ENCODE data around the gene ZMYND8. TPM values are rescaled to one million over a fixed set of nuclear protein-coding genes. Genes with fewer than 3 reads are reported as not detected.
A peak's percentile ranks its signal among the peaks of the same experiment; 100 is the strongest.

ZMYND8 gene
- total and polyA plus RNA-seq, 9 donors: 12.2 to 18.9 (median 16.0) TPM

DNA sequence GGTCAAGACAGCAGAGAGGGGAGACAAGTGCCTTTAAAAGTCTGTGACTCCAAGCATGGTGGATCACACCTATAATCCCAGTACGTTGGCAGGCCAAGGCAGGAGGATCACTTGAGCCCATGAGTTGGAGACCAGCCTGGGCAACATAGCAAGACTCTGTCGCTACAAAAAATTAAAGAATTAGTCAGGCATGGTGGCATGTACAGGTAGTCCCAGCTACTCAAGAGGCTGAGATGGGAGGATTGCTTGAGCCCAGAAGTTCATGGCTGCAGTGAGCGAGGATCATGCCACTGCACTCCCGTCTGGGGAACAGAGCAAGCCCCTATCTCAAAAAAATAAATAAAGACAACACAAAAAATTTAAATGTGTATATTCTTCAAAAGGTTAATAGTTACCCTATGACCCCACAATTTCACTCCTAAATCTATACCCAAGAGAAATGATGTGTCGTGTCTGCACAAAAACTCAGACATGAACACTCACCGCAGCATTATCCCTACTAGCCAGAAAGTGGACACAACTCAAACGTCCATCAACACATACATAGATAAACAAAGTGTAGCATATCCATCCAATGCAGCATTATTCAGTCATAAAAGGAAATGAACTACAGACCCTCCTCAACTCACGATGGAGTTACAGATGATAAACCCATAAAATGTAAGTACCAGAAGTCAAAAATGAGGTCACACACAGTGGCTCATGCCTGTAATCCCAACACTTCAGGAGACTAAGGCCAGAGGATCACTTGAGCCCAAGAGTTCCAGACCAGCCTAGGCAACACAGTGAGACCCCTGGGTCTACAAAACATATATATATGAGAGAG is 23.9 kb downstream of the ZMYND8 start:
- Histone ChIP-seq H3K4me3 (ENCODE audit: low read length) (no peak overlapping the region), H3K9me3 (replicated peaks; ENCODE audit: control insufficient read depth, low read depth, low read length) (no peaks in the 10 kb centered on the region), H3K27ac (ENCODE audit: low read length) (no peak overlapping the region), H3K27me3 (ENCODE audit: control insufficient read depth, insufficient read depth, low read length) (no peaks in the 10 kb centered on the region), H3K4me1 (ENCODE audit: control insufficient read depth, insufficient read depth, low read length) (peaks cover 22% of the 10 kb centered on the region), H3K36me3 (ENCODE audit: control insufficient read depth, insufficient read depth, low read length) (peaks cover 24% of the 10 kb centered on the region)
- DNase-seq: no peak
- 92% methylated on average over 4 of the region's 8 CpGs for WGBS (ENCODE audit: insufficient coverage)

DNA sequence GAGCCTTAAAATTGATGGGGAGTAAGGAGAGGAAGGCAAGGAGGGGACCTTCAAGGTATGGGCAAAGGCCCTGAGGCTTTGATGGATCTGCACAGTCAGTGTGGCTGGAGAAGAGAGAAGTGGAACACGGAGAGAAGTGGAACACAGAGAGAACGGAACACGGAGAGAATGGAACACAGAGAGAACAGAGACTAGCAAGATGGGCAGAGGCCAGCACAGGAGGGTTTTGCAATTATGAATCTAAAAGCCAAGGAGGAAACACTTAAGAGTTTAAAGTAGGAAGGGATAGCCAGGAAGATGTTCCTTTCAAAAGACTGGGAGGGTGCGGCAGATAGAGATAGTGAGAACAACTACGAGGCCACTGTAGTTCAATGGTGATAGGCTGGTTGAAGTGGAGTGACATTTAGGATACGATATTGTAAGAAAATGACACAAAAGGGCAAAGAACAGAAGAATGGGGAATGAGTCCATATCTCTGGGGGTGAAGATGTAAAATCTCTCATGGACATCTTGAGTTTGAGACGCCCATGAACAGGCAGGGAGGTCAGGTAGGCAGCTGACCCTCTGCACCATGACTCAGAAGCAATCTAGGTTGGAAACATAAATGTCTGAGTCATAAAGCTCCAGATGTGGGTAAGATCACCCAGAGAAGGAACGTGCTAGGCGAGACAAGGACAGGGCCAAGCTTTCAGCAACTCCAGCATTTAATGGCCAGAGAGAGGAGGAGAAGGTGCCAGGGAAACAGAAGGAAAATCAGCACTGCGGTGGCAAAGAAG is 25.4 kb downstream of the ZMYND8 start:
- Histone ChIP-seq H3K27ac (ENCODE audit: low read length) (no peak overlapping the region), H3K4me3 (ENCODE audit: low read length) (no peak overlapping the region), H3K4me1 (ENCODE audit: control insufficient read depth, insufficient read depth, low read length) (peaks cover 14% of the 10 kb centered on the region), H3K9me3 (replicated peaks; ENCODE audit: control insufficient read depth, low read depth, low read length) (no peaks in the 10 kb centered on the region), H3K36me3 (ENCODE audit: control insufficient read depth, insufficient read depth, low read length) (peaks cover 29% of the 10 kb centered on the region), H3K27me3 (ENCODE audit: control insufficient read depth, insufficient read depth, low read length) (no peaks in the 10 kb centered on the region)
- WGBS (ENCODE audit: insufficient coverage): 77% methylated on average over 9 of the region's 10 CpGs
- DNase-seq: no peak

DNA sequence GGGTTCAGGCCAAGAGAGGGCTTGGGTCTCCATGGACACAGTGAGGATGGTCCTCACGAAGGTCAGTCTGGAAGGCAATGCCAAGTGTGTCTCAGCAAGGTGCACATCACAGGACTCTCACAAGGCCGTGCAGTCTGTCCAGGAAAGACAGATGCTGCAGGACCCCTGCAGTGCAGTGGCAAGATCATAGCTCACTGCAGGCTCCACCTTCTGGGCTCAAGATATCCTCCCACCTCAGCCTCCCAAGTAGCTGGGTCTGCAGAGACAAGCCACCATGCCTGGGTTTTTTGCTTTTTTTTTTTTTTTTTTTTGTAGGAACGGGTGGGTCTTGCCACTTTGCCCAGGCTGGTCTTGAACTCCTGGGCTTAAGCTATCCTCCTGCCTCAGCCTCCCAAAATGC is 26.4 kb downstream of the ZMYND8 start:
- H3K9me3 ChIP-seq (replicated peaks; ENCODE audit: control insufficient read depth, low read depth, low read length): no peaks in the 10 kb centered on the region
- no peak overlapping the region for H3K27ac ChIP-seq (ENCODE audit: low read length)
- no peak for DNase-seq
- H3K27me3 ChIP-seq (ENCODE audit: control insufficient read depth, insufficient read depth, low read length): no peaks in the 10 kb centered on the region
- 44% methylated on average over 2 of the region's 3 CpGs for WGBS (ENCODE audit: insufficient coverage)
- peaks cover 28% of the 10 kb centered on the region for H3K36me3 ChIP-seq (ENCODE audit: control insufficient read depth, insufficient read depth, low read length)
- no peak overlapping the region for H3K4me3 ChIP-seq (ENCODE audit: low read length)
- peaks cover 14% of the 10 kb centered on the region for H3K4me1 ChIP-seq (ENCODE audit: control insufficient read depth, insufficient read depth, low read length)

DNA sequence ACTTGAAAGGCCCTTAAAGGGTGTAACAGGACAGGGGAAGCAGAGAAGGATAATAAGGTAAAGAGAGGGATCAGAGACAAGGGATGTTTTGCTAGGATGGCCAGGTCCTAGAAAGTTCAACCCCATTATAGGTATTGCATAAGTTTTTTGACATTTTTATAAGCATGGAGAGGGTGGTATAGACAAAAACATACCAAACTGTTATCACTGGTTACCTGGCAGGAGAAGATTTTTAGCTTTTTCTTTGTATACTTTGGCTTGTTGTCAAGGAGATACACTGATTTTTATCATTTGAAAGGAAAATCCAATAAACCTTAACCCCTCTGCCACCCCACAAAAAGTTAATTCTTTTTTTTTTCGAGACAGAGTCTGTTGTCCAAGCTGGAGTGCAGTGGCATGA is 28.4 kb downstream of the ZMYND8 start:
- DNase-seq: no peak
- H3K4me1 ChIP-seq (ENCODE audit: control insufficient read depth, insufficient read depth, low read length): peaks cover 11% of the 10 kb centered on the region
- WGBS (ENCODE audit: insufficient coverage): no CpG with 5 or more reads among the region's 1 CpG
- H3K27me3 ChIP-seq (ENCODE audit: control insufficient read depth, insufficient read depth, low read length): no peaks in the 10 kb centered on the region
- H3K27ac ChIP-seq (ENCODE audit: low read length): no peak overlapping the region
- no peaks in the 10 kb centered on the region for H3K9me3 ChIP-seq (replicated peaks; ENCODE audit: control insufficient read depth, low read depth, low read length)
- no peak overlapping the region for H3K4me3 ChIP-seq (ENCODE audit: low read length)
- H3K36me3 ChIP-seq (ENCODE audit: control insufficient read depth, insufficient read depth, low read length): peaks cover 33% of the 10 kb centered on the region

DNA sequence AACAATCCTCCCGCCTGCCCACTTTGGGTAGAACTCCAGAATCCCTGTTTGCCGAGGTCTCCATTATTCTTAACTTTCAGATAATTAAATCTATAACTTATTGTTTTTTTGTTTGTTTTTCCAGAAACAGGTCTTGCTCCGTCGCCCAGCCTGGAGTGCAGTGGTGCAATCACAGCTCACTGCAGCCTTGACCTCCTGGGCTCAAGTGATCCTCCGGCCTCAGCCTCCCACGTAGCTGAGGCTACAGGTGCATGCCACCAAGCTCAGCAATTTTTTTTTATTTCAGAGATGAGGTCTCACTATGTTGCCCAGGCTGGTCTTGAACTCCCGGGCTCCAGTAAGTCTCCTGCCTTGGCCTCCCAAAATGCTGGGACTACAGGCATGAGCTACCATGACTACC is 28.8 kb downstream of the ZMYND8 start:
- 100% methylated on average over 4 of the region's 7 CpGs for WGBS (ENCODE audit: insufficient coverage)
- no peak for DNase-seq
- Histone ChIP-seq H3K36me3 (ENCODE audit: control insufficient read depth, insufficient read depth, low read length) (peaks cover 33% of the 10 kb centered on the region), H3K4me3 (ENCODE audit: low read length) (no peak overlapping the region), H3K27me3 (ENCODE audit: control insufficient read depth, insufficient read depth, low read length) (no peaks in the 10 kb centered on the region), H3K27ac (ENCODE audit: low read length) (no peak overlapping the region), H3K9me3 (replicated peaks; ENCODE audit: control insufficient read depth, low read depth, low read length) (no peaks in the 10 kb centered on the region), H3K4me1 (ENCODE audit: control insufficient read depth, insufficient read depth, low read length) (peaks cover 11% of the 10 kb centered on the region)

DNA sequence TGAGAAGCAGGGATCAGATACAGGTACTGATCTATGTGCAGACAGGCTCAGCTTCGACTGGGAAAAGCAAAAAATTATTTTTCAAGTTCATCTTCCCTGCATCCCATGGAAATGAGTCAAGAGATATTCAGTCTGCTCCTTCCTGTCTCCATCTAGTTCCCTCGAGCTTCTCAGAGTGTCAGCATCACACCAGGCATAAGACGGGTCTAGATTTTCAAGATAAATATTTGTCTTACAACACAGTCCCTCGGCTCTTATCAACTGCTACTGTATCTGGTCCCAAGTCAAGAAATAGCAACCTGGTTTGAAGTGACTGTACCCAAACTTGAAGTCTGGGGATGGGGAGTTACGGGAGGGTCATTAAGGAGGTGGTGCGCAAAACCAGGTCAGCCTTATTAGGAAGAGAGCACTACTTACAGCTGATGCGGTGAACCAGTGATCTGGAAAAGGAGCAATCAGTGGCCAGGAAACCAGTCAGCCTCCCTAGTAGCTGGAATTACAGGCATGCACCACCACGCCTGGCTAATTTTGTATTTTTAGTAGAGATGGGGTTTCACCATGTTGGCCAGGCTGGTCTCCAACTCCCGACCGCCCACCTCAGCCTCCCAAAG is 29.7 kb downstream of the ZMYND8 start:
- H3K4me3 ChIP-seq (ENCODE audit: low read length): no peak overlapping the region
- 93% methylated on average over 3 of the region's 10 CpGs for WGBS (ENCODE audit: insufficient coverage)
- peaks cover 27% of the 10 kb centered on the region for H3K36me3 ChIP-seq (ENCODE audit: control insufficient read depth, insufficient read depth, low read length)
- no peaks in the 10 kb centered on the region for H3K9me3 ChIP-seq (replicated peaks; ENCODE audit: control insufficient read depth, low read depth, low read length)
- H3K4me1 ChIP-seq (ENCODE audit: control insufficient read depth, insufficient read depth, low read length): peaks cover 11% of the 10 kb centered on the region
- no peaks in the 10 kb centered on the region for H3K27me3 ChIP-seq (ENCODE audit: control insufficient read depth, insufficient read depth, low read length)
- H3K27ac ChIP-seq (ENCODE audit: low read length): no peak overlapping the region
- DNase-seq: no peak

DNA sequence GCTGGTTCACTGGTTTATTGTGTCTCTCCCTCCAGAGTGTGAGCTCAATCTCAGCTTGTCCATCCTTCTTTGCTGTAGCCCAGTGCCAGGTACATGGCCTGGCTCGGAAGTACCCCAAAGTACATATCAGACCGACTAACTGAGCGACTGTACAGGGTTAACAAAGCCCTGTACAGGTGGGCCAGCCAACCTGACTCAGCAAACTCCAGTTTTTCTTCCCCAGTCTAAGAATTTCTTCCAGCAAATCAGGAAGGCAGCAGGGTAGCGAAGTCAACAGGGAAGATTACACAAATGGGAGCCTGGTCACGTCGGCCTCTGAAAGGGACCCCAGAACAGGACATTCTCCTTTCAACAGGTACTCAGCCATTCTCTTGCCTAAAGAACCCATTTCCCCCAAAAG is 31.3 kb downstream of the ZMYND8 start:
- Histone ChIP-seq H3K27ac (ENCODE audit: low read length) (no peak overlapping the region), H3K9me3 (replicated peaks; ENCODE audit: control insufficient read depth, low read depth, low read length) (no peaks in the 10 kb centered on the region), H3K4me3 (ENCODE audit: low read length) (no peak overlapping the region), H3K4me1 (ENCODE audit: control insufficient read depth, insufficient read depth, low read length) (peaks cover 11% of the 10 kb centered on the region), H3K36me3 (ENCODE audit: control insufficient read depth, insufficient read depth, low read length) (peaks cover 17% of the 10 kb centered on the region), H3K27me3 (ENCODE audit: control insufficient read depth, insufficient read depth, low read length) (no peaks in the 10 kb centered on the region)
- 94% methylated on average over 3 of the region's 6 CpGs for WGBS (ENCODE audit: insufficient coverage)
- DNase-seq: no peak

DNA sequence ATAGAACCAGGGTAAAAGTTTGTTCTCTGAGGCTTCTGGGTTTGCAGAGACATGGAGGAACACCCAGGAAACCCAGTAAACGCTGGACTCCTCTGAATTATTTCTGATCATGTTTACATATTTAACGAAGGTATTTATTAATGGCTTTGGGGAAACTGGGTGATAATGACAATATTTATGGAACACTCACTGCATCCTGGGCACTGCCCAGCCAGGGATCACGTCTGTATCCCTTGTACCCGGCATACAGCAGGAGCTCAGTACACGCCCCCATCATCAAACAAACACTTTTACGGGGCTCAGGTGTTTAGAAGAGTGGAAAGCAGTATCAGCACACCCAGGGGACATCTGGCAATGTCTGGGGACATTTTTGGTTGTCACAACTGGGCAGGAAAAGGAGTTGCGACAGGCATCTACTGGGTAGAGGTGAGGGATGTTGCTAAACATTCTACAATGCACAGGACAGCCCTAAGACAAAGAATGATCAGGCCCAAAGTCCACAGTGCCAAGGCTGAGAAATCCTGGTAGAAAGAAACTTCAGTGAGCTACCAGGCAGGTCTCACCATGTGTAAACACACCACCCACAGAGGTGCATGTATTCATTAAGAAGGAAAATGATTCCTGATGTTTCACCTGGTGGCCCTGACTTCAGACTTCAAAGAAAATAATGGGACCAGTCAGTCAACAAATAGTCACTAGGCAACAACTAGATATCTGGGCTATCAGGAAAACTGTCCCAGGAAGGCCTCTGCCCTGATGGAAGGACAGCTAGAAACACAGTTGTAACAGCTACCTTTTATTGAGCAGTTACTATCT is 35.3 kb downstream of the ZMYND8 start:
- no peak overlapping the region for H3K27ac ChIP-seq (ENCODE audit: low read length)
- H3K4me3 ChIP-seq (ENCODE audit: low read length): no peak overlapping the region
- H3K36me3 ChIP-seq (ENCODE audit: control insufficient read depth, insufficient read depth, low read length): peaks cover 10% of the 10 kb centered on the region
- no CpG with 5 or more reads among the region's 7 CpGs for WGBS (ENCODE audit: insufficient coverage)
- no peak for DNase-seq
- H3K9me3 ChIP-seq (replicated peaks; ENCODE audit: control insufficient read depth, low read depth, low read length): no peaks in the 10 kb centered on the region
- no peaks in the 10 kb centered on the region for H3K27me3 ChIP-seq (ENCODE audit: control insufficient read depth, insufficient read depth, low read length)
- peaks cover 39% of the 10 kb centered on the region for H3K4me1 ChIP-seq (ENCODE audit: control insufficient read depth, insufficient read depth, low read length)

DNA sequence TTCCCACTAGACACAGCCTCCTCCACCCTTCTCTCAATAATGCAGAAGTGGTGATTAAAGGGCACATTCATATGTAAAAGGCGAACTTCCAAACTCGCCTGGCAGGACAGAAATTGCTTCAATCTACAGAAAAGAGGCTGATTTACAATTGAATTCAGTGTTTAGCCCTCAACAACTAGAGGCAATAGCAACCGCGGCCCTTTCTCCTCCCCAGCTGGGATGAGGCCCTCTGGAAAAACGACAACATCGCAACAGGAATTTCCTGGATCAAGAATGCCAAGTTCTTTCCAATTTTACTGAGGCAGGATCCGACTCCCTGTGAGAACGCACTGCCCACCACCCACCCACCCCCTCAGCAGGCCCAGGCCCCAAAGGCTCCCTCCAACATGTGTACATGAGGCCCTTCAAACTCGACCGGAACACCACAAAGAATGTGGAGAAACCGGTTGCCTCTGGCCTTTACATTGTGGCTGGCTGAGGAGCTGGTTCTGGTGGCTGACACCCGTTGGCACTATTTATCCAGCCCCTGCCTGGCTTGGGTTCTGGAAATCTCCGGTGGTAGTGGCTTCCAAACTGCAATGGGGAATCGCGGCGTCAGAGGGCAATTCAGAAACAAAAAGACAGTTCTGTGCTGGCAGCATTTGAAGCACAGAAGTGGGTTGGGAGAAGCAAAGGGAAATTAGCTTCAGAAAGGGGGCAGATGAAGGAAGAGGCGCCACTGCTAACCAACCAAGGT is 36.8 kb downstream of the ZMYND8 start:
- Histone ChIP-seq H3K27ac (ENCODE audit: low read length) (peak overlapping the region; percentile 95), H3K9me3 (replicated peaks; ENCODE audit: control insufficient read depth, low read depth, low read length) (no peaks in the 10 kb centered on the region), H3K27me3 (ENCODE audit: control insufficient read depth, insufficient read depth, low read length) (no peaks in the 10 kb centered on the region), H3K4me3 (ENCODE audit: low read length) (no peak overlapping the region), H3K4me1 (ENCODE audit: control insufficient read depth, insufficient read depth, low read length) (peaks cover 51% of the 10 kb centered on the region), H3K36me3 (ENCODE audit: control insufficient read depth, insufficient read depth, low read length) (peaks cover 6% of the 10 kb centered on the region)
- DNase-seq: peak; percentile 97
- 12% methylated on average over 11 of the region's 17 CpGs for WGBS (ENCODE audit: insufficient coverage)
